HG03457 (cell line): ENCODE measurements around the gene CNOT4.
A peak's percentile ranks its signal among the peaks of the same experiment; 100 is the strongest.
"Not testable (repeated sequence)": the region's sequence is repeated elsewhere in the genome, so short reads cannot be mapped to it uniquely, and the experiment has no call there.

Experiments
- ATAC-seq: cut with Tn5 transposase; IDR thresholded peaks from one replicate; pipeline ENCODE4 v1.9.1; 2021; ENCODE audit warnings: moderate number of reproducible peaks; ENCODE audit not compliant: unreplicated experiment

Gene CNOT4

DNA sequence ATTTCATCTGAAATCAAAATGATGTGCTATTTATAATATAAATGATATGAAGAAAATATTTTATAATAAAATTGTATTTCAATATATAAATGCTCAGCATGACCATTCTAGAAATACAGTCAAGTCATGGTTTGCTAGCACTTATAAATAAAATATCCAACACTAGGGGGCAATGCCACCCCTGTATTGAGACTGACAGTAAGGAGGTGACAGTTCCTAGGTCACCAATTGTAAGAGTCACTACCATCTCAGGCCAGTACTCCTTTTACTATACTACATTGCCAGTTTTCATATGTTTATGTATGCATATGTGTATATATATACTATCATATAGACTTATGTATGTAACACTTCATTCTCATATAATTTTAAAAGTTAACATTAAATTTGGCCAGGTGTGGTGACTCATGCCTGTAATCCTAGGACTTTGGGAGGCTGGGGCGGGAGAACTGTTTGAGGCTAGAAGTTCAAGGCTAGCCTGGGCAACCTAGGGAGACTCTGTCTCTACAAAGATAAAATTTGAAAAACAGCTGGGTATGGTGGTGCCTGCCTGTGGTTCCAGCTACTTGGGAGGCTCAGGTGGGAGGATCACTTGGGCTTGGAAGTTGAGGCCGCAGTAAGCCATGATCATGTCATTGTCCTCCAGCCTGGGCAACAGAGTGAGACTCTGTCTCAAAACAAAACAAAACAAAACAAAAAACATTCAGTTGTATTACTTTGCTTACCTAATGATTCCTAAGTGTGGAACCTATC lies 2.4 kb upstream of the CNOT4 start:
- peak; percentile 30 for ATAC-seq

DNA sequence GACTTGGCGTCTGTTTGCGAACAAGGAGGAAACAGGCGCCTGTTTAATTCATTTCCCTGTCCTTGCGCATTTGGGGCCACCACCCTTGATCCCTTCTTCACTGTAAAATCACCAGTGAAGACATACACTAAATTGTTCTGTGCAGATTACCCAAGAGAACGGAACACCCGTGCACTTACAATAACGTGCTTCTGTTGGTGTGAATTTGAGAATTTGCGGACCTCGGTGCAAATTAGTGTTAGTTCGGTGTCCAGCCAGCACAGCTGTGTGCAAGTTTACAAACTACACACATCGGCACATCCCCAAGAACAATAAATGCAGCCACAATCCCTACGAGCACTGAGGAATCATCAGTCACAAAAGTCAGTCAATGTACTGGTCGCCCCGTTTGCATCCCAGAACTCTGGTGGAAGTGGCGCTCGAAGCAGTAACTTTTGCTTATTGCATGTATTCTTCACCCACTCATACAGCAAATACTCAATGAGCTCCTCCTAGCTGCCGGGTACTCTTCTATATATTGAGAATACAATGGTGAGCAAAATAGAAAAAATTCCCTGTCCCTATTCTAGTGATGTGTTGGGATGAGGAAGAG lies 786 bp upstream of the CNOT4 start:
- no peak for ATAC-seq

DNA sequence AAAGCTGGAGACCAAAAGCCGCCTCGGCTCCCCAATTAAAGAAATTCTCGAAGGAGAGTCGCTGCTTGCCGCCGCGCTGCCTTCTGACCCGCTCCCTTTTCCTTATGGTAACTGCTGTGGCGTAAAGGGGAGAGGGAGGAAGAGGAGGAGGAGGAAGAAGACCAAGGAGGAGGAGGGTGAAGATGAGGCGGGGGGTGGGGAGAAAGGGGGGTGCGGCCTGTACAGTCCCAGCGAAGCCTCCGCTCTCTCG lies 388 bp downstream of the CNOT4 start:
- no peak for ATAC-seq

DNA sequence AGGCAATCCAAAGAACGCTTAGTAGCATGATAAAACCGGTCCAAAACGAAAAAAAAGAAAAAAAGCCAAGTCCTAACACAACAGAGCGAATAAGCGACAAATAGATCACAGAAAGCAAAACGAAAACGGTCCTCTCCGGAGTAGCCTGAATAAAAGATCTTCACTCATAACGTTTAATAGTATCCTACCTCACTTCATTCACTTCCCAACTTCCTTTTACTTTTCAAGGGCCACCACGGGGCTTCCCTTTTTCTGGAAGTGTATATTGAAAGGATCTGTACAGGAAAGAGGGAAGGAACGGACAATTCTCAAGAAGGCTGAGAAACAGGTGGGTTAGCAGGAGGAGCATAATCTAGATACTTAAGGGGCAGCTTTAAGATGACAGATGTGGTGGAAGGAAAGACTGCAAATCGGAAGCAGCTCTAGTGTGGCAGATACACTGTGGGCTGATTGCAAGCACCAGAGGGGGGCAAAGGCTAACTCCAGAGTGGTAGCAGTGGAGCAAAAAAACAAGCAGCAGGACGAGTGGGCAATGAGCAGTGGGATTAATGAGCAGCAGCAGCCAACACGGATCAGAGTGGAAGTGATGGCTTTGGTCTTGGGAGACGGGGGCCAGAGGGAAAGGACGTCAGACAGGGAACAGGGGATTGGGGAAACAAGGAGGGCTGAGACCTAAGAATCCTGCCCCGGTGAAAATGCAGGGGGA lies 866 bp downstream of the CNOT4 start:
- ATAC-seq: no peak

DNA sequence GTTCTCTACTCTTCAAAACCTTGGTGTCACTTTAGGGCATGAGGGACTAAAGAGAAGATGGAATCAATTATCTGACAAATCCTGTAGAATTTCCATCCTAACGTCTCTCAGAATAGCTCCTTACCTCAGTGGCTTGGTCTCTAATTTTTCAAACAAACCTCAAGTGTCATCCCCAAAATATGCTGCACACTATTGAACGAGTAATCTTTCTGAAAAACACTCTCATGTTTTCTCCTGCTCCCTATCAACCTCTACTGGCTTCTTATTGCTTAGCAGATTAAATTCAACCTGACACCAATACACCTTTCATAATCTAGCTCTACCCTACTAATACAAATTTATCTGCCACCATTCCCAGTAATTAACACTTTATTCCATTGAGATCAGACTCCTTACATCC lies 8.5 kb downstream of the CNOT4 start:
- ATAC-seq: no peak

DNA sequence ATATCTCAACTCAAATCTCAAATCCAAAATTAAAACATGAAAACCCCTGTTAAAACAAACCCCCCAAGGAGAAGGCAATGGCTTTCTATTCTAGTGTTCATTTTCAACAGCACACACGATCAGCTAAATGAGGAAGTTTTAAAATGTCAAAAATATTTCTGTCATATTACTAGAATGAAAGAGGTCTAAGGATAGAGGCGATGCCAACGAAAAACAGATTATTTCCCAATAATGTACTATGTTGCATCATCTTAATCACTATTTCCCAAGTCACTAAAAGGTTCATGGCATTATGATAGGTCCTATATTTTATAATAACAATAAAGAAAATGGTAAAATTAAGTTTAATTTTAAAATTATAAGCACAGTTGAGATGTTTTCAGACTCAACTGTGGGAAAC lies 10.1 kb downstream of the CNOT4 start:
- ATAC-seq: no peak

DNA sequence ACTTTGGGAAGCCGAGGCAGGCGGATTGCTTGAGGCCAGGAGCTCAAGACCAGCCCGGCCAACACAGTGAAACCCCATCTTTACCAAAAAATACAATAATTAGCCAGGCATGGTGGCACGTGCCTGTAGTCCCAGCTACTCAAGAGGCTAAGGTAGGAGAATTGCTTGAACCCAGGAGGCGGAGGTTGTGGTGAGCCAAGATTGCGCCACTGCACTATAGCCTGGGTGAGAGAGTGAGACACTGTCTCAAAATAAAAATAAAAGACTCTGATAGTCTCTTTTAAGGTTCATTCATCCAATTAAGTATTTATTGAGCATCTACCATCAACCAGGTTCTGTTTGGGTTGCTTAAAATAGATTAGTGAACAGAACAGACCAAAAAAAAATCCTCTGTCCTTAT lies 12.7 kb downstream of the CNOT4 start:
- ATAC-seq: not testable (repeated sequence)

DNA sequence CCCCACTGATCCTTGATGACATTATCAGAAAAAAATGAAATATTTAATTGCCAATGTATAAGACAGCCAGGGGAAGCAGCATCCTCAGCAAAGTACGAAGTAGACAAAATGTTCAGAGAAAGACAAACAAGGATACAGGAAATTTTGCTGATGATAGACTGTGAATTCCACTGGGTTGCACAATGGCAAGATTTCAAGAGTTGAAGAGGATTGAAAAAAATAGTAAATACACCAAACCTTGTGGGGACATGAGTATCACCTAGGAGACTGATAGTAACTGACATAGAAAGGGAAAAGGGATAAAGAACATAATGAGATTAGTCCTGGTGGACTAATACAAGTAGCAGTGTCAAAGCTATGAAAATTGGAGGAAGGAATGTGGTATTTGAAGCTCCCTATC lies 16.5 kb downstream of the CNOT4 start:
- no peak for ATAC-seq

DNA sequence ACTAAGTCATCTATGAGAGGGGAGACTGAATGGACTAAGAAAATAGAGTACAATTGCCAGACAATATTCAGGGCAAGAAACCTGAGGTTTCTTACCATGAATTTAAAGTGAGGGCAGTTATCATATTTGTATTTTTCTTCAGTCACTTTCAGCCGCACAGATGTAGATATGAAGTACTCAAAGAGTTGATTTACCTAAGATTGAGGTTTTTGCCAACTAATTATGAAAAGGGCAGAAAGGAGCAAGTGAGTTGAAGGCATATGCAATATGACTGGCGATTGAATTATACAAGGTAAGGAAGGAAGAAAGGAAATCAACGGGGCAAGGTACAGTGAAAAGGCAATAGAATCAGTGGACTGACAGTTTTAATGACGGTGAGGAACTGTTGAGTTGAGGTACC lies 17.8 kb downstream of the CNOT4 start:
- no peak for ATAC-seq

DNA sequence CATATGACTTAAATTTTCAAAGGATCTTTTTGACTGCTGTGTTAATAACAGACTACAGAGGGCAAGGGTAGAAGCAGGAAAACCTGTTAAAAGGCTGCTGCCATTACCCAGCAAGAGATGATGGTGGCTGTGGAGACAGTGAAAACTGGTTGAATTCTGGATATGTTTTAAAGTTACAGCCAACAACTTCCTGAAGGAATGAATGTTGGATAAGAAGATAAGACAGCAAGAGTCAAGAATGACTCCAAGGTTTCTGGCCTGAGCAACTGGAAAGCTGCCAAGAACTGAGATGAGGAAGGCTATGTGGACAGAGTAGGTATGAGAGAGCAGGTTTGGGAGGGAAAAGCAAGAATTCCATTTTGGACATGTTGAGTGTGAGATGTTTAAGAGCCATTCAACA lies 19.1 kb downstream of the CNOT4 start:
- ATAC-seq: no peak

DNA sequence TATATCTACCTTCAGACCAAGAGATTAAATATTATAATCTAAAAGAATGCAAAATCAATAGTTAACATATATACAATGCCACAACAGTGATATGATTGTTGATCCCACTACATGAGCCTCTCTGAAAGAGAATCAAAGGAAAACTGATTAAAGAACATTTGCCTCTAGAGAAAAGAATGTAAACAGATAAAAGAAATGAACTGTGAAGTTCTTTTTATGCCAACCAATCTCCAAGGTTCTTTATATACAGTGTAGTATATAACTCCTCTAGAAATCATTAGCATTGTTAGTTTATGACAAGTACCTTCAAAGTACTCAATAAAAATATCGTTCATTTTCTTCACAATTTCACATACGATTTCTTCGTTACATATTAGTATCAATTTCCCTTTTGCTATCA lies 20.1 kb downstream of the CNOT4 start:
- ATAC-seq: no peak

DNA sequence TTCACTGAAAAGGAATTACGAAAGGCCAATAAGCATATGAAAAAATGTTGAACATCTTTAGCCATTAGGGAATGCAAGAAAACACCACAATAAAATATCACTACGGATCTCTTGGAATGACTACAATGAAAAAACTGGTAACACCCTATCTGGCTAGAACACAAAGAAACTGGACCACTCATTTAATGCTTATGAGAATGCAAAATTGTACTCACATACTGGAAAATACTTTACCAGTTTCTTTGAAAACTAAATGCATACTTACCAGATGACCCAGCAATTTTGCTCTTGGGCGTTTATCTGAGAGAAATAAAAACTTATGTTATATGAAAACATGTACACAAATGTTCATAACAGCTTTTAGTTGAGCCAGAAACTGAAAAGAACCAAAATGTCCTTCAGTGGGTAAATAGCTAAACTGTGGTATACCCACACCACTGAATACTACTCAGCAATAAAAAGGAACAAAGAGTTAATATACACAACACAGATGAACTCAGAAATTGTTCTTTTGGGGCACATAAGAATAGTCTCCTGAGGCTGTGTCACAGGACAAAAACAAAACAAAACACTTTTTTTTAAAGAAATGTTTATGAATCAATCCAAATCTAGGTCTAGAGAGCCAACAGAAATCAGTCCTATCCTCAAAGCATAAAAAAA lies 23.5 kb downstream of the CNOT4 start:
- no peak for ATAC-seq

DNA sequence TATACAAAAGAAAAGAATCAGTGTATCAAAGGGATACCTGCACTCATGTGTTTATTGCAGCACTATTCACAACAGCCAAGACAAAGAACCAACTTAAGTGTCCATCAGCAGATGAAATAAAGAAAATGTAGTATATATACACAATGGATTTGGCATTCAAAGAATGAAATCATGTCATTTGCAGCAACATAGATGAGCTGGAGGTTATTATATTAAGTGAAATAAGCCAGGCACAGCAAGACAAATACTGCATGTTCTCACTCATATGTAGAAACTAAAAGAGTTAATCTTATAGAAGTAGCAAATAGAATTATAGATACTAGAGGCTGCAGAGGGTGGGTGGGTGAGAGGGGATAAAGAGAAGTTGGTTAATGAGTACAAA lies 28.3 kb downstream of the CNOT4 start:
- no peak for ATAC-seq

DNA sequence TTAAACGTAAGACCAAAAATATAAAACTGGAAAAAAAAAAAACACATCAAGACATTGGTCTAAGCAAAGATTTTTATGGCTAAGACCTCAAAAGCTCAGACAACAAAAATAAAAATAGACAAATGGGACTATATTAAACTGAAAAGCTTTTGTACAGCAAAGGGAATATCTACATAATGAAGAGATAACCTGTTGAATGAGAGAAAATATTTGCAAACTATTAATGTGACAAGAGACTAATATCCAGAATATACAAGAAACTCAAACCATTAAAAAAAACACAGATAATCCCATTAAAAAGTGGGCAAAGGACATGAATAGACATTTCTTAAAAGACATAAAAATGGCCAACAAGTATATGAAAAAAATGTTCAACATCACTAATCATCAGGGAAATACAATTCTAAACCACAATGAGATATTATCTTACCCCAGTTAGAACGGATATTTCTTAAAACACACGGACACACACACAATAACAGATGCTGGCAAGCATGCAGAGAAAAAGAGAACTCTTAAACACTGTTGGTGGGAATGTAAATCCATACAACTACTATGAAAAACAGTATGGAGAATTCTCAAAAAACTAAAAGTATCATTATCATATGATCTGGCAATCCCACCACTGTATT lies 28.8 kb downstream of the CNOT4 start:
- no peak for ATAC-seq

DNA sequence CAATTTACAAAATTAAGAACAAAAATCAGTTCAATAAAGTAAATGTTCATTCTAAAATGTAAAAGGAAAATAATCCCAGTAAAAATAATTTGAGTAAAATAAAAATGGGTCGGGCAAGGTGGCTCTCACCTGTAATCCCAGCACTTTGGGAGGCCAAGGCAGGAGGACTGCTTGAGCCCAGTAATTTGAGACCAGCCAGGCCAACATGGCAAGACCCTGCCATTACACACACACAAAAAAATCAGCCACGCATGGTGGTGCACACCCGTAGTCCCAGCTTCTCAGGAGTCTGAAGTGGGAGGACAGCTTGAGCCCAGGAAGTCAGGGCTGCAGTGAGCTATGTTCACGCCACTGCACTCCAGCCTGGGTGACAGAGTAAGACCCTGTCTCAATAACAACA lies 34.4 kb downstream of the CNOT4 start:
- no peak for ATAC-seq

DNA sequence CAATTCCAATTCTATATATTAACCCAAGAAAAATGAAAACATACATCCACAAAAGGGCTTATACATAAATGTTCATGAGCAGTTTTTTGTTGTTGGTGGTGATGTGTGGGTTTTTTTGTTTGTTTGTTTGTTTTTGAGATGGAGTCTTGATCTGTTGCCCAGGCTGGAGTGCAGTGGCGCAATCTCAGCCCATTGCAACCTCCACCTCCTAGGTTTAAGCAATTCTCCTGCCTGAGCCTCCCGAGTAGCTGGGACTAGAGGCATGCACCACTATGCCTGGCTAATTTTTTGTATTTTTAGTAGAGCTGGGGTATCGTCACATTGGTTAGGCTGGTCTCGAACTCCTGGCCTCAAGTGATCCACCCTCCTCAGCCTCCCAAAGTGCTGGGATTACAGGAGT lies 40.2 kb downstream of the CNOT4 start:
- not testable (repeated sequence) for ATAC-seq

DNA sequence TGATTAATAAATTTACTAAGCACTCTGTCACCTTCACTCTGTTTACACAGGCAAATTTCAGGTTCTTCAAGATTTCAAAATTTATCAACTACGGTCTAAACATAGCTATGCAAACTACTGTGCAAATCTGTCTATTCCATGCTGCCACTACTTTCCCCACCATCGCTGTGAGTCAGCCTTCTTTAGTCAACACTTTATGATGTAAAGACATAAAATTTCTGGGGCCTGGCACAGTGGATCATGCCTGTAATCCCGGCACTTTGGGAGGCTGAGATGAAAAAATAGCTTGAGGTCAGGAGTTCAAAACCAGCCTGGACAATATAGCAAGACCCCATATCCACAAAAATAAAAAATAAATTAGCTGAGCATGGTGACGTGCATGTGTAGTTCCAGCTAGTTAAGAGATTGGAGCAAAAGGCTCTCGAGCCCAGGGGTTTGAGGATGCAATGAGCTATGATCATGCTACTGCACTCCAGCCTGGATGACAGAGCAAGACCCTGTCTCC lies 42.6 kb downstream of the CNOT4 start:
- ATAC-seq: peak; percentile 68

DNA sequence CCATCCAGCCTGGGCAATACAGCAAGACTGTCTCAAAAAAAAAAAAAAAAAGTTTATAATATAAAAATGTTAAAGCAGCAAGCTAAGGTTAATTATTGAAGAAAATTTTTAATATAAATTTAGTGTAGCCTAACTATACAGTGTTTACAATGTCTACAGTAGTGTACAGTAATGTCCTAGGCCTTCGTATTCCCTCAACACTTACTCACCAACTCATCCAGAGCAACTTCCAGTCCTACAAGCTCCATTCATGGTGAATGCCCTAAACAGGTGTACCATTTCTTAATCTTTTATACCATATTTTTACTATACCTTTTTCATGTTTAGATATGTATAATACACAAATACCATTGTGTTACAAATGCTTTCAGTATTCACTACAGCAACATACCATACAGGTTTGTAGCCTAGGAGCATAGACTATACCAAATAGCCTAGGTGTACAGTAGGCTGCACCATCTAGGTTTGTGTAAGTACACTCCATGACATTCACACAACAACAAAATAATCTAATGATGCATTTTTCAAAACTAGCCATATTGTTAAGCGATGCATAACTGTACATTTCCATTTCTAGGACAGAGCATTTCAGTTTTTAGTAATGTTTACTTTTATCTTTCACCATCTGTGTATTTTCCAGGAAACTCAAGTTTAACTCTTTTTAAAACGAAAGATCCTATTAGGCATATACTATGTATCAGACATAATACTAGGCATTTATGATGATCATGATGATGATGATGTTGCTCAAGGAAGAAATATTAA lies 43.3 kb downstream of the CNOT4 start:
- ATAC-seq: no peak

DNA sequence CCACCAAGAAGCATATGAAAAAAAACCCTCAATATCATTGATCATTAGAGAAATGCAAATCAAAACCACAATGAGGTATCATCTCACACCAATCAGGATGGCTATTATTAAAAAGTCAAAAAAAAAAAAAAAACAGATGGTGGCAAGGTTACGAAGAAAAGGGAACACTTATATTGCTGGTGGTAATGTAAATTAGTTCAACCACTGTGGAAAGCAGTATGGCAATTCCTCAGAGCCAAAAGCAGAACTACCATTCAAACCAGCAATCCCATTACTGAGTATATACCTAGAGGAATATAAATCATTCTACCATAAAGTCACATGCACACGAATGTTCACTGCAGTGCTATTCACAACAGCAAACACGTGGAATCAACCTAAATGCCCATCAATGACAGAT lies 46.0 kb downstream of the CNOT4 start:
- no peak for ATAC-seq

DNA sequence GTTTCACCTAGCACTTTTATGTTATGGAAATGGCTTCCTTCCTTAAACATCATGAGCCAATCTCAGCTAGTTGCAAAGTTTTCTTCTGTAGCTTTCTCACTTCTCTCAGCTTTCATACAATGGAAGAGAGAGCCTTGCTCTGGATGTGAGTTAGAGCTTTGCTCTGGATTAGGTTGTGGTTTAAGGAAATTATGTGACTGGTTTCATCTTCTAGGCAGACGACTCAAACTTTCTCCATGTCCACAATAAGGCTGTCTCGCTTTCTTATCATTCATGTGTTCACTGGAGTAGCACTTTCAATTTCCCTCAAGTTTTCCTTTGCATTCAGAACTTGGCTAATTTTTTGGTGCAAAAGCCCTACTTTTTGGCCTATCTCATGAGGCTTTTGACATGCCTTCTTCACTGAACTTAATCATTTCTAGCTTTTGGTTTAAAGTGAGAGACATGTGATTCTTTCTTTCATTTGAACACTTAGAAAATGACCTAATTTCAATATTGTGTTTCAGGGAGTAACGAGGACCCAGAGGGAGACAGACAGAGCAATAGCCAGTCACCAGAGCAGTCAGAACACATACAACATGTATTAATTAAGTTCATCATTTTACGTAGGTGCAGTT lies 49.8 kb downstream of the CNOT4 start:
- ATAC-seq: no peak
